ENCODE data around the gene ARL13B.

DNA sequence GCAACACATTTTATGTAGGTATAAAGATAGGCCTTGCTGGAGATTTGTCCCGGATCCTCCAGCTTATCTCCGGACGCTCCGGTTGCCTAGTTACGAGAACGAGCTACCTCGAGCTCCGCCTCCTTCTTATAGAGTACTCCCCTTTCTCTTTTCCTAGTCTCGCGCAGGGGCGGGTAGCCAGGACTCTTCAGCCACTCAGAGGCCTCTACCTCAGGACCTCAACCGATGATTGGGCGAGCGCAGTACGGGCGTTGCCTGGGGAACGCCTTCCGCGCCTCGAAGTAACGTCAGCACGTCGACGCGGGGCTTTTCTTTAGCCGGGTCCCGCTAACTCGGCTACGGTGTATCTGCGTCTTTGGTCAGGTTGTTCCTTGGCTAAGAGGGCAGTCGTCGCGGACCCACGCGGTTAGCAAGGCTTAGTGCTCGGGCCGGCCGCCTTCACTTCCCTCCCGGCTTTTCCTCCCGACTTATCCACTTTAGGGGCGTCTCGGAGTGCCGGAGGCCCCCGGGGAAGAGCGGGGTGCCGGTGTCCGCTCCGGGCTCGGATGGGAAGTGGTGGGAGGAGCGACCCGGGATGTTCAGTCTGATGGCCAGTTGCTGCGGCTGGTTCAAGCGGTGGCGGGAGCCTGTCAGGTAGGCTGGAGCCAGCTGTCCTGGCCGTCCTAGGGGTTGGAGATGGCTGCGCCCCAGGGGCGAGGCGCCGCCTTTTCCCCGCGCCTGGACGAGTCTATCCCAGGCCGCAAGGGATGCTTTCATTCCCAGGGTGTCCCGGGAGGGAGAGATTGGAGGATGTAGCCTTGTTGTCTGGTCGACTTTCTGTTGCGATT is at the start of gene ARL13B:
- TF ChIP-seq, protein P1, sequence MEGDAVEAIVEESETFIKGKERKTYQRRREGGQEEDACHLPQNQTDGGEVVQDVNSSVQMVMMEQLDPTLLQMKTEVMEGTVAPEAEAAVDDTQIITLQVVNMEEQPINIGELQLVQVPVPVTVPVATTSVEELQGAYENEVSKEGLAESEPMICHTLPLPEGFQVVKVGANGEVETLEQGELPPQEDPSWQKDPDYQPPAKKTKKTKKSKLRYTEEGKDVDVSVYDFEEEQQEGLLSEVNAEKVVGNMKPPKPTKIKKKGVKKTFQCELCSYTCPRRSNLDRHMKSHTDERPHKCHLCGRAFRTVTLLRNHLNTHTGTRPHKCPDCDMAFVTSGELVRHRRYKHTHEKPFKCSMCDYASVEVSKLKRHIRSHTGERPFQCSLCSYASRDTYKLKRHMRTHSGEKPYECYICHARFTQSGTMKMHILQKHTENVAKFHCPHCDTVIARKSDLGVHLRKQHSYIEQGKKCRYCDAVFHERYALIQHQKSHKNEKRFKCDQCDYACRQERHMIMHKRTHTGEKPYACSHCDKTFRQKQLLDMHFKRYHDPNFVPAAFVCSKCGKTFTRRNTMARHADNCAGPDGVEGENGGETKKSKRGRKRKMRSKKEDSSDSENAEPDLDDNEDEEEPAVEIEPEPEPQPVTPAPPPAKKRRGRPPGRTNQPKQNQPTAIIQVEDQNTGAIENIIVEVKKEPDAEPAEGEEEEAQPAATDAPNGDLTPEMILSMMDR (IDR thresholded peaks at IDR 0.05 in 4 of 5, conservative IDR thresholded peaks at IDR 0.05 in 1 of 5) = no peak
- TF ChIP-seq POLR2A (IDR thresholded peaks at IDR 0.05) = peak; percentile 68 to 83

All from gastrocnemius medialis (tissue), 4 donors.